HG02759 (cell line): Measurements from ENCODE around the gene CYP2A13.
"Not testable (repeated sequence)": the region's sequence is repeated elsewhere in the genome, so short reads cannot be mapped to it uniquely, and the experiment has no call there.

Experiments
- ATAC-seq: cut with Tn5 transposase; IDR thresholded peaks from one replicate; pipeline ENCODE4 v1.9.1; 2021; ENCODE audit warnings: mild to moderate bottlenecking, moderate library complexity; ENCODE audit not compliant: unreplicated experiment

The CYP2A13 gene

DNA sequence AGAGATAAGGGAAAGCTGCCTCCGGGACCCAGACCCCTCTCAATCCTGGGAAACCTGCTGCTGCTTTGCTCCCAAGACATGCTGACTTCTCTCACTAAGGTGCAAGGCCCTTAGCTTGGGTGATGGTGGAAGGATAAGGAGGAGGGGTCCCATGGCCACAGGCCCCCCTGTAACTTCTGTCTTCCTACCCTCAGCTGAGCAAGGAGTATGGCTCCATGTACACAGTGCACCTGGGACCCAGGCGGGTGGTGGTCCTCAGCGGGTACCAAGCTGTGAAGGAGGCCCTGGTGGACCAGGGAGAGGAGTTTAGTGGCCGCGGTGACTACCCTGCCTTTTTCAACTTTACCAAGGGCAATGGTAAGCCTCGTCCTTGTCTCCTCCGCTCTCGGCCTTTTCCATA is 28.0 kb downstream of the CYP2A13 start:
- ATAC-seq = no peak

DNA sequence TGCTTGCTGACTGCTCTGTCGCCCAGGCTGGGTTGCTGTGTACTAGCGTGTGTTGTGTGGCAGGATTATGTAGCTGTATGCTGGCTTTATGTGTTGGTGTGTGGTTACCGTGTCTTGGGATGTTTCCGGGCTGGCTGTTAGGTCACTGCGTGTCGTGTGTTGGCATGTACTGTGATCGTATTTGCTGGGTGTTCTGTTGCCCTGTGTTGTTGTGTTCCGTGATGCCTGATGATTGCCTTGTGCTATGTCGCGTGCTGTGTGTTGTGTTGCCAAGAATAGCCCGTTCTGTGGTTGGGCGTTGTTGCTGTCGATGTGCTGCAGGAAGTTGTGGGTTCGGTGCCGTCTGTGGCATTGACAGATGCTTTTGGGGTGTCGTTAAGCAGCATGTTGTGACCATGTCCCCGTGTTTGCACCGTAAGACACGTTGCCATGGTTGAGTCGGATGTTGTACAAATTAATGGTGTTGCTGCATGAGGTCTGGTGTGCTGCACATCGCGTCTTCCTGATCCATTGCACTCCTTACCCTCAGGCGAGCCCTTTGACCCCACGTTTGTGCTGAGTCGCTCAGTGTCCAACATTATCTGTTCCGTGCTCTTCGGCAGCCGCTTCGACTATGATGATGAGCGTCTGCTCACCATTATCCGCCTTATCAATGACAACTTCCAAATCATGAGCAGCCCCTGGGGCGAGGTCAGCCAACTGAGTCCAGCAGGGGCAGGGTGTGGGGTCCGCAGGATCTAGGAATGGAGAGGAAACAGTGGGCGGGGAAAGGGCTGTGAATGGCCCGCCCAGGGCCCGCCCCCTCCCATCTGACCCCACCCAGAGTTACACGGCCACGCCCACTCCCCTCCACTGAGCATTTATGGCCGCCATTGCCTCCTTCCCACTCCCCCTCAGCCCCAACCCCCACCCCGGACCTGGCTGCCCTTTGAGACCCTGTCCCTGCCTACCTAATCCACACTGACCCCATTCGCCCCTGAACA is 33.0 kb downstream of the CYP2A13 start:
- ATAC-seq = not testable (repeated sequence)

DNA sequence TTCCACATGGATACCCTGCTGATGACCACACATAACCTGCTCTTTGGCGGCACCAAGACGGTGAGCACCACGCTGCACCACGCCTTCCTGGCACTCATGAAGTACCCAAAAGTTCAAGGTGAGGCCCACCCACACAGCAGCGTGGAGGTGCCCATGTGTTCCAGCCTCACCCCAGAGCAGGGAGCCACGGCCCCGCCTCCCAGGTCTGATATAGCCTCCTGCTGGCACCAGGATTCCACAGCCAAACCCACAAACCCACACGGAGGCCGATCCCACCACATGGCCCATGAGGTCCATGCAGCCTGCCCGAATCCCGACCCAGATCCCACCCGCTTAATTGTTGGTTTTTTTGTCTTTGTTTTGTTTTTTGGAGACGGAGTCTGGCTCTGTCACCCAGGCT is 34.6 kb downstream of the CYP2A13 start:
- not testable (repeated sequence) for ATAC-seq

DNA sequence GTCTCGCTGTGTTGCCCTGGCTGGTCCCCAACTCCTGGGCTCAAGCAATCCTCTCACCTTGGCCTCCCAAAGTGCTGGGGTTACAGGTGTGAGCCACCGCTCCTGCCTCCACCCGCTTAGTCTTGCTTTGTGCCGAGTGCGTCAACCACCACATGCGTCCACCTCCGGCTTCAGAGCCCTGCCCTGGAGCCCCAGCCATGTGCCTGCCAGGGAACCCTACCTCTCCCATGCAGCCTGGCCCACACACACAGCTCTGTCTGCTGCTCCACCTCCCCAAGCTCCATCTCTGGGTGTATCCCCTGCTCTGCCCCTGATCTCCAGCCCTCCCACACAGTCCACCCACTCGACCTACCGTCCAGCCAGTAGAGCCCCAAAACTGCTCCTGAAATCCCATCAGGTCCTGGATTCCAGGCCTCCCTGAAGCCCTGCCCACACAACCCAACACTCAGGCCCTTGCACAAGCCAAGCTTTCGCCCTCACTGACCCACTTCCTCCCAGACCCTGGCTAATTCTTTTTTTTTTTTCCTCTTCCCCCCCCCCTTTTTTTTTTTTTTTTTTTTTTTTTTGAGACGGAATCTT is 35.6 kb downstream of the CYP2A13 start:
- no peak for ATAC-seq

DNA sequence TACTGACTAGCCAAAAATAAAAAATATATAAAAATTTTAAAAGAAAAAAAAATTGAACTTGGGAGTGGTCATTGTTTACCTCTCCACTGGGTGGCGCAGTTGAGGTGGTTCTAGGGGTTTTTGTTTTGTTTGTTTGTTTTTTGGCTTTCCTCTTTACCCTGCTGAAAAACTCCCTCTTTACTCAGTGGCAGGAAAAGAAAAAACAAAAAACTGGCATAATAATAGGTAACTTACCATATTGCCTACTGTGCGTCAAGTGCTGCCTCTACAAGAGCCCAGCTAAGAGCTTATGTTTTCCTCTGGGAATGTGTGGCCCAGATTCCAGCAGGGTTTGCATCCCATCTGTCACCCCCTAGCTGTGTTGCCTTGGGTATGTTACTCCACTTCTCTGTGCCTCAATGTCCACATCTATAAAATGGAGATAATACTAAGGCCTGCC is 38.5 kb downstream of the CYP2A13 start:
- ATAC-seq = not testable (repeated sequence)

DNA sequence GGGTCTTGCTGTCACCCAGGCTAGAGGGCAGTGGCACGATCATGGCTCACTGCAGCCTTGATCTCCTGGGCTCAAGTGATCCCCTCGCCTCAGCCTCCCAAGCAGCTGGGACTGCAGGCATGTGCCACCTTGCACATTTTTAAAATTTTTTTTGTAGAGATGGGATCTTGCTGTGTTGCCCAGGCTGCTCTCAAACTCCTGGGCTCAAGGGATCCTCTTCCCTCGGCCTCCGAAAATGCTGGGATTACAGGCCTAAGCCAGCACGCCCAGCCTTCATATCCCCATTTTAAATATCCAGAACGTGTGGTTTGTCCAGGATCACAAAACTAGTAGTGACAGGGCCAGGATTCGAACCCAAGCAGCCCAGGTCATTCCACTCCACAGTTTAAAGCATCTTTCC is 39.1 kb downstream of the CYP2A13 start:
- not testable (repeated sequence) for ATAC-seq

DNA sequence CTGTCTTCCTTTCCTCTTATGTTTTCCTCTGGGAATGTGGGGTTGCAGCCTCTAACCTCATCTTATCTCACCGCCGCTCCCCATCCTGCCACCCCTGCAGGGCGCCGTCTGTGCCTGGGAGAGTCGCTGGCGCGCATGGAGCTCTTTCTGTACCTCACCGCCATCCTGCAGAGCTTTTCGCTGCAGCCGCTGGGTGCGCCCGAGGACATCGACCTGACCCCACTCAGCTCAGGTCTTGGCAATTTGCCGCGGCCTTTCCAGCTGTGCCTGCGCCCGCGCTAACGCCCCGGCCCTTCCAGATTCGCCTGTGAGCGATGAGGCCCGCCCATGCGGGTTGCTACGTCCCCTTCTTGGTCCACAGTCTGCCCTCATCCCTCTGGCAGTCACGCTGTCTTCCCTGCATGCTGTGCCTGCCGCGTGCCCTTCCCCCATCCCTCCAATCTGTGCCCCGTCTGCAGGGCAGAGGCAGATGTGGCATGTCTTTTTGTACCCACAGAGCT is 39.6 kb downstream of the CYP2A13 start:
- ATAC-seq = not testable (repeated sequence)

DNA sequence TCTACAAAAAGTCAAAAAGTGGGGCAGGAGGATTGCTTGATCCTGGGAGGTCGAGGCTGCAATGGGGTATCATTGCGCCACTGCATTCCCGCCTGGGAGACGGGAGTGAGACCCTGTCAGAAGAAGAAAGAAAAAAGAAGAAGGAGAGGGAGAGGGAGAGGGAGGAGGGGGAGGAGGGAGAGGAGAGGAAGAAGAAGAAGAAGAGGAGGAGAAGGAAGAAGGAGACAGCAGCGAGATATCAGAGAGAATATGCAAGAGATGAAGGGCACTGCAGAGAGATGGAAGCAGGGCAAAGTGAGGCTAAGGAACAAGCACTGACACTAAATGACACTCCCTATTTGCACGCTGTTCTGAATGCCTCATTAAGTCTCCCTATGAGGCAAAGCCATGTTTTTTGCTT is 40.4 kb downstream of the CYP2A13 start:
- ATAC-seq = no peak

DNA sequence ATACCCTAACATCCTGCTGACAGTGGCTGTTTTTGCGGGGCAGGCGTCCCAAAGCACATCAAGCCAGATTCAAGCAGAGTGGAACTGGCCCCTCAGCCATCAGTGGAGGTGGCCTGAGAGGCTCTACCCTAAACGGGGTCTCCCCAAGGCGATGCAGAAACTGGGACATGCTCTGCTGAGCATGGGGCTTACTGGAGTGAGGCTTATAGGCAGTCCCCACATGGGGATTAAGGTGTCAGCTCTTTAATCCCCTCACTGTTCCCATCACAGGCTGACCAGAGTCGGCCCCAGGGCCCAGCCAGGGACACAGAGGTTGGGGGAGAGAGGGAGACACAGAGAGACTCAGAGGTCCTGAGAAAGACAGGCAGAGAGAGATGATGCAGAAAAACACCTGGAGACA is 42.9 kb downstream of the CYP2A13 start:
- ATAC-seq = no peak

DNA sequence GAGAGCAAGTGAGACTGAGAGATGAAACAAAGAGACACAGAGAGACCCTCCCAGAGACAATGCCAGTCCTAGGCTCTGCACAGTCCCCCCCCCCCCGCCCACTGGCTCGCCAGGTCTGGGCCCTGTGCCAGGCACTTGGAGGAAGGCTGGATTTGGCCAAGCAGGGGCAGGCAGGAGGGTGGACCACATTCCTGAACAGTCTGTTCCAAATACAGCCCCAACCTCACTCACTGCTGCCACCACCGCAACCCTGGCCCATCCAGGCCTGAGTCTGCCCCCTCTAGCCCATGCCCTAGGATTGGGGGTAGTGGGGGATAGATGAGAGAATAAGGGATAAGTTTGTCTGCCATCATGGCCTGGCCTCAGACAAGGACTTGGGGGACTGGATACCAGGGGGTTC is 45.0 kb downstream of the CYP2A13 start:
- no peak for ATAC-seq

DNA sequence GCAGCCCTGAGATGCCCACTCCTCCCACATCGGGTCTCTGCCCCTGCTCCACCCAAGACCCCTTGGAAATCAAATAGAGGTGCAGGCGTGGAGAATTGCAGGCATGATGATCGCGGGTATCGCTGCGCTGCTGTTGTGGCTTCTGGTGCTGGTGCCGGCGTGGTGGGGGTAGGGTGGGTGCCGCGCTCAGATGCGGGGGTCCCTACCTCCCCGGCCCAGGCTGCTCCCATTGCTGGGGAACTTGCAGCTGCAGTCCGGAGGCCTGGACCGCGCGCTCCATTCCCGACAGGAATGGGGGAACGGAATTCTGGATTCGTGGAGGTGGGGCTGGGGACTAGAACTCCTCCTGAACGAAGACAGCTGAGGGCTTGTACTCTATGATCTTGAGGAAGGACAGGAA is 46.4 kb downstream of the CYP2A13 start:
- no peak for ATAC-seq

DNA sequence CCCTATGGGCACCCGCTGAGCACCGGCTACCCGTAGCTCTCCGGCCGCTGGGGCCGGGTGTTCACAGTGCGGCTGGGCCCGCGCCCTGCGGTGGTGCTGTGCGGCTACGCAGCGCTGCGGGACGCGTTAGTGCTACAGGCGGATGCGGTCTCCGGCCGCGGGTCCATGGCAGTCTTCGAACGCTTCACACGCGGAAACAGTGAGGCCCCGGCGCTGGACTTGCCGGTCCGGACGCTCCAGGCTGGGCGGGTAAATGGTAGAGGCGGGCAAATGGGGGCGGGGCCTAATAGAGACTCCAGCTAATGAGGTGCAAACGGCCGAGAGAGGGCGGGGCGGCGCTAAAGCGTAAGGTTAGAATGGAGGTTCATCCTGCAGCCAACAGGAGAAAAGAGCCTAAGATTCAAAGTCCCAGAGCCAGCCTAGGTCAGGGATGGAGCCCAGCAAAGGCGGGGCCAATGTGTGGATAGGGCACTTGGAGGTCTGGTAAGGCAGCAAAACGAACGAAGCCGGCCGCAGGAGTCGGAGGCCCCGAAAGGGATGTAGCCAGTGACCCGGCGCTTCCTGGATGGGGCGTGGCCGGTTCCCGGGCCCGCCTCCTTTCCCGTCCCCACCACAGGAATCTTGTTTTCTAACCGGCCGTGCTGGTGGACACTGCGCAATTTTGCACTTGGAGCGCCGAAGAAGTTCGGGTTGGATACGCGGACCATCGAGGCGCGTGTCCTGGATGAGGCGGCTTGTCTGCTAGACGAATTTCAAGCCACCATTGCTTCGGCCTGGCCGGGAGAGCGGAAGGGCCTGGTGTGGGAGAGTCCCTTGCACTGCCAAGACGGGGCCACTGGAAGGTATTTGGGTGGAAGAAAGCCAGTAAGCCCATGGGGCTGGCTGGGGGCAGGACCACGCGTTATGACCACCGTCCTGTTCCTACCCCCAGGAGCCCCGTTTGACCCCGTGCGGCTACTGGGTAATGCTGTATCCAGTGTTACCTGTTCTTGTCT is 47.4 kb downstream of the CYP2A13 start:
- ATAC-seq = peak; percentile 52

DNA sequence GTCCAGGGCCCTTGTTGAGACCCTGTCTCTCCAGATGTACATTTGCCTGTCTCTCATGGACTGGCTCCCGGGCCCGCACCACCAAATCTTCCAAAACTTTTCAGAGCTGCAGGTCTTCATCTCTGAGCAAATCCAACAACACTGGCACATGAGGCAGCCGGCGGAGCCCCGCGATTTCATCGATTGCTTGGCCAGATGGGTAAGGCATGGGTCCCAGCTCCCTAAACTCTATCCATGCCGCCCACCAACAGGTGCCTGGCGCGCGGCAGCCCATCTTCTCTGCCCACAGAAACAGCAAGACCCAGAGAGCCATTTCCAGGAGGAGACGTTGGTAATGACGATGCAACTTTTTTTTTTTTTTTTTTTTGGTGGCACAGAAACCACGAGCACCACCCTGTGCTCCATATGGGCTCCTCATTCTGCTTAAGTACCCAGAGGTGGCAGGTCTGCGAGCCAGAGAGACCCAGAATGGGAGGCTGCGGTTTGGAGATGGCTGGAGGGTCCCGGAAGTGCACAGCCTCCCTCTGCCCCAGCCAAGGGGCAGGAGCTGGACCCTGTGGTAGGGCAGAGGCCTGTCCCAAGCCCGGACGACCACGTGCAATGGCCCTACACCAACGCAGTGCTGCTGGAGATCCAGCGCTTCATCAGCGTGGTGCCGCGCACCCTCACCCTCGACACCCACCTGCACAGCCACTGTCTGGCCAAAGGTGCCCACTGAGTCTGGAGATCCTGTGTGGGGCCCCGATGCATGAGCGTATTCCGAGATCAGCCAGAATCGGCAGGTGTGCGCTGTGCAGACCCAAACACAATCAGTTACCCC is 48.6 kb downstream of the CYP2A13 start:
- ATAC-seq = no peak

DNA sequence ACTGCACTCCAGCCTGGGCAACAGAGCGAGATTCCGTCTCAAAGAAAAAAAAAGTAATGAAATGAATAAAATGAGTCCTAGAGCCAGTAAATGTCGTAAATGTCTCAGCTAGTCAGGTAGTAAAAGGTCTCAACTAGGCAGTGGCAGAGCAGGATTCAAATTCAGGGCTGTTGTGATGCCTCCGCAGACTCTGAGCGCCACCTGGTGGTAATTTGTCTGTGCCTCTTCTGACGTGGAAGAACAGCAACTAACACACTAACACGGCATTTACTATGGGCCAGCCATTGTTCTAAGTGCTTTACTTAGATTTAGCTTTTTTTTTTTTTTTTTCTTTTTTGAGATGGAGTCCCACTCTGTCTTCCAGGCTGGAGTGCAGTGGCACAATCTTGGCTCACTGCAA is 56.2 kb downstream of the CYP2A13 start:
- ATAC-seq = no peak
